Measurements from ENCODE around the gene TTBK1. TPM values are rescaled to one million over a fixed set of nuclear protein-coding genes. Genes with fewer than 3 reads are reported as not detected.

Gene TTBK1
- total RNA-seq, 4 donors from 2014 or later: 1.4 to 2.4 (median 1.4) TPM; not detected in 1

- H3K27ac ChIP-seq: no peak overlapping the region
- peaks cover 0 to 4% (median 2%) of the 10 kb centered on the region in 4 donors for H3K4me1 ChIP-seq
- H3K36me3 ChIP-seq: peaks cover 0 to 64% (median 0%) of the 10 kb centered on the region in 3 donors
- no peak overlapping the region for H3K4me3 ChIP-seq
- TF ChIP-seq CTCF (IDR thresholded peaks at IDR 0.05) (no peak), POLR2A (IDR thresholded peaks at IDR 0.05) (no peak)
- H3K9me3 ChIP-seq: no peaks in the 10 kb centered on the region
- H3K27me3 ChIP-seq: no peaks in the 10 kb centered on the region
- peak in 1 of 3 donors; percentile 15 for DNase-seq
Measured at GRCh38 chr6:43219119-43219518, 24.2 kb upstream of the TTBK1 start.

- peaks cover 0 to 65% (median 0%) of the 10 kb centered on the region in 3 donors for H3K36me3 ChIP-seq
- no peak for DNase-seq
Measured at GRCh38 chr6:43219814-43220213, 23.5 kb upstream of the TTBK1 start.

GRCh38 chr6:43220439-43220951 lies 22.8 kb upstream of the TTBK1 start:
- peaks cover 0 to 16% (median 4%) of the 10 kb centered on the region in 4 donors for H3K4me1 ChIP-seq
- peak in 1 of 3 donors; percentile 35 for DNase-seq
- no peak for TF ChIP-seq CTCF (IDR thresholded peaks at IDR 0.05)
- no peak for TF ChIP-seq POLR2A (IDR thresholded peaks at IDR 0.05)
- peaks cover 0 to 58% (median 0%) of the 10 kb centered on the region in 3 donors for H3K36me3 ChIP-seq
- H3K27me3 ChIP-seq: no peaks in the 10 kb centered on the region
- H3K27ac ChIP-seq: no peak overlapping the region
- no peak overlapping the region for H3K4me3 ChIP-seq
- H3K9me3 ChIP-seq: no peaks in the 10 kb centered on the region

More at GRCh38 chr6:43219814-43220213, 23.5 kb upstream of the TTBK1 start:
- TF ChIP-seq POLR2A (IDR thresholded peaks at IDR 0.05) (no peak), CTCF (IDR thresholded peaks at IDR 0.05) (no peak)
- no peak overlapping the region for H3K4me3 ChIP-seq
- H3K4me1 ChIP-seq: peaks cover 0 to 11% (median 4%) of the 10 kb centered on the region in 4 donors
- H3K27ac ChIP-seq: no peak overlapping the region
- H3K27me3 ChIP-seq: no peaks in the 10 kb centered on the region
- no peaks in the 10 kb centered on the region for H3K9me3 ChIP-seq

- Histone ChIP-seq H3K4me3 (no peak overlapping the region), H3K9me3 (no peaks in the 10 kb centered on the region), H3K27me3 (no peaks in the 10 kb centered on the region), H3K36me3 (peaks cover 0 to 58% (median 0%) of the 10 kb centered on the region in 3 donors), H3K4me1 (peaks cover 0 to 19% (median 4%) of the 10 kb centered on the region in 4 donors), H3K27ac (no peak overlapping the region)
- DNase-seq: no peak
- TF ChIP-seq POLR2A (IDR thresholded peaks at IDR 0.05): no peak
- TF ChIP-seq CTCF (IDR thresholded peaks at IDR 0.05): no peak
Measured at GRCh38 chr6:43221046-43221972, 22.0 kb upstream of the TTBK1 start.

- Histone ChIP-seq H3K27me3 (no peaks in the 10 kb centered on the region), H3K27ac (no peak overlapping the region), H3K4me3 (no peak overlapping the region), H3K4me1 (peaks cover 0 to 19% (median 4%) of the 10 kb centered on the region in 4 donors), H3K36me3 (peaks cover 0 to 45% (median 0%) of the 10 kb centered on the region in 3 donors), H3K9me3 (no peaks in the 10 kb centered on the region)
- peak in 1 of 3 donors; percentile 46 for DNase-seq
- no peak for TF ChIP-seq CTCF (IDR thresholded peaks at IDR 0.05)
Measured at GRCh38 chr6:43222418-43223059, 20.7 kb upstream of the TTBK1 start.

Data from Peyer's patch (tissue), 4 donors.